ENCODE measurements around the gene TMEM131.

GRCh38 chr2:97752342-97753334 is 243.1 kb downstream of the TMEM131 start:
- TF ChIP-seq CTCF (IDR thresholded peaks at IDR 0.05) = no peak
- no peak for TF ChIP-seq POLR2A (IDR thresholded peaks at IDR 0.05)

Data from lower leg skin (tissue), 3 donors.